NCI-H82 (cell line): ENCODE results near the gene CHN2.

Experiments
- DNase-seq: peaks from one replicate; lab custom pipeline; 2025; lab: John Stamatoyannopoulos, UW

The CHN2 gene

GRCh38 chr7:29335188-29336083 is 140.9 kb downstream of the CHN2 start:
- no peak for DNase-seq

- no peak for DNase-seq
Observed at GRCh38 chr7:29337546-29338116, 143.1 kb downstream of the CHN2 start.

DNA sequence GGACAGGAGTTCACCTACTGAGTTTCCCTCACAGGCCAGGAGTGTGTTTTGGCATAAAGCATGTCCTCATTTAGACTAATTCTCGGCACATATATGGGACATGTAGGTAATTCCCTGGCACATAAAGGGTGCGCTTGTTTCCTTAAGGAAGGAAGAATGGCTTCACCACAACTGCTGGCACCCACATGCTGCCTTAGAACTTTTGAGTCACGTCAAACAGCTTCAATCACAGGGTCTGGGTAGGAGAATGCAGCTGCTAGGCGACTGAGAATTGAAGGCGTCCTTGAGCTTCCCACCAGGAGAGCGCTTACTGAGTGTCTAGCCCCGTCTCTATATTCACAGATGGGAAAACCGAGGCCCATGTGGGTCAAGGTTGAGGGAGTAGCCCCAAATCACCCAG is 146.1 kb downstream of the CHN2 start:
- DNase-seq: no peak

- DNase-seq: no peak
Observed at GRCh38 chr7:29341156-29341555, 146.6 kb downstream of the CHN2 start.

DNA sequence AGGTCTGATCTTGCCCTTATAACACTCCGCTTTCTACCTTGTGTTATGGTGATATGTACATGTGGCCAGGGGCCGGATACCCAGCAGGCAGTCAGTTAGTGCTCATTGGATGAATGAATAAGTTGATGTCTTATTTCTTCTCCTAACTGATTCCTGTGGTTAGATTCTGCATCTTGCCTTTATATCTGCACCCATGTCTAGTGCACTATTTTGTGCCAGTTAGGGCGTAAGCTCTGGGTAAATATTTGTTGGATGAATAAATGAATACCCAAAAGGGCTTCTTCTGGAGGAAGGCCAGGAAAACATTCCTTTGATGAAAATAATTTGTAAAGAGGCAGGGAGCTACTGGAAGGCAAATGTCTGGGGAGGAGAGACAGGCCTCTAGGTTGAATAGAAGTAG is 148.2 kb downstream of the CHN2 start:
- no peak for DNase-seq

GRCh38 chr7:29343399-29343798 is 148.8 kb downstream of the CHN2 start:
- no peak for DNase-seq

DNA sequence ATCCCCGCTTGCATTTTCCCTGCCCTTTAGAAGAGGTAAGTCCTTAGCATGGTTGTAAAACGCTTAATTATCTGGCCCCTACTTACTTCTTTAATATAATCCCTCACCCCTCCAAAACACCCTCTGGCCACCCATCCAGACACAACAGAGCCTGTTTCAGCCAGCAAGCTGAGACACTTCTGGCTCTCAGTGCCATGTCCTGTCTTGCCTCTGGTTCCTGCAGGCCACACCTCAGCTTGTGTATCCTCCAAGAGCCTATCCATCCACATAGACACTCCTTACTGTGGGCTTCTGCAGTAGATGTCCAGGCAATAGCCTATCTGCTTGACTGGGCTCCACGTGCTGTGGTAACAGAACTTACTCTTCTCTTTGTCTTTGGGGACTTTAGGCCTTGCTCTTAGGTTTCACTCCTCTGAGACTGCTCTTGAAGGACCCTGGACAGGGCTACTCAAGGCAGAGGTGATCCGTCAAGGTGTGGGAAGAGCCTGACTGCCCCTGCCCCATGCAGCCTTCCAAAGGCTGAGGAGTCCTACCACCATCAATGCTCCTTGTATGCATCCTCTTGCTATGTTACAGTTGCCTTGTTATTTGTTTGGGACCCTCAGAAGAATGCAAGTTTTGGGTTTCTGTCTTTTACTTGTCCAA is 149.9 kb downstream of the CHN2 start:
- DNase-seq: no peak

GRCh38 chr7:29345590-29345989 is 151.0 kb downstream of the CHN2 start:
- DNase-seq: peak; percentile 70

DNA sequence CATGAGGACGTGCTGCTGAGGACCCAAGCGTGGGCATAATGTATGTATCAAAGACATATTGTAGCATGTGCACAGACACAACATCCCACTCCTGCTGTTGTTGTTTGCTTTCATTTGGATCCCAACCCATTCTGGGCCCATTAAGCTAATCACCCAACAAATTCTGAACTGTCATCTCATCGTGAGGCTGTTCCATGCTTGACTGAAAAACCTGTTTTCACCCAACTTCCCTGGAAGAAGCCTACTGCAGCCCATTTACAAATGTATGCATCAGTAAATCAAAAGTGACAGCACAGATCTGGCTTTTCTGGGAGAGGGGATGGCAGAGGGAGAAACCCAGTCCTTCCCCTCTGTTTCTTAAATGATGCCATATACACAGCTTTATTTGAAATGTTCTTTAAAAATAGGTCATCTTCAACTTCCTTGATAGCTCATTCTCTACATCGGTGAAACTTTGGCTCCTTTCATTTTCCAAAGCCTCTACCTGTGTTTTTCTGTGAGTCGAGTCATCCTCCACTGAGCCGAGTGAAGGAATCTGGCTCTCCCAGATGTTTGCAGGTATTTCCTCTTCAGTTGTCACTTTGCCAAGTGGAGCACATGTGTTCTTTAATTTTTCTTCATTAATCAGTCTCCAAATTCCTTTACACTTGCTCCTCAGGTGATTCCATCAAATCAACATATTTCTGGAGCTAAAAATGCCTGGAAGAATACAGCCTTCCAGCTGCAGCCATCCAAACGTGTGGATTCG is 151.8 kb downstream of the CHN2 start:
- DNase-seq: no peak

- no peak for DNase-seq
Observed at GRCh38 chr7:29349362-29349761, 154.8 kb downstream of the CHN2 start.

DNA sequence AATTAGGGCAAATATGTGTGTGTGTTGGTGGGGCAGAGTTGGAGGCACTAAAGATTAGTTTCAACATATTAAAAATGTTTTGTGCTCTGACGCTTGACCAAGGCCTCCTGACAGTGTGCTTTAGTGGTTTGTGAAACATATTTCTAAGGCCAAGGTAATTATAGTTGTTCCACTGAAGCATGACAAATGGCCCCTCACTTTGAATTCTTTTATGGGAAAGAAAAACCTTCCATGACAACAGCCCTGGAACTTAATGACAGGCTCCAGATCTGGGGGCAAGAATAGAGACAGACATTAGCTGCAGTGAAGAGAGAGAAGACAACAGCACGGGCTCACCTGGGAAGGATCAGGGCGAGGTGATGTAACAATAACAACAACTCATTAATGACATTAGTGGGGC is 155.8 kb downstream of the CHN2 start:
- no peak for DNase-seq

- no peak for DNase-seq
Observed at GRCh38 chr7:29352041-29352440, 157.5 kb downstream of the CHN2 start.

DNA sequence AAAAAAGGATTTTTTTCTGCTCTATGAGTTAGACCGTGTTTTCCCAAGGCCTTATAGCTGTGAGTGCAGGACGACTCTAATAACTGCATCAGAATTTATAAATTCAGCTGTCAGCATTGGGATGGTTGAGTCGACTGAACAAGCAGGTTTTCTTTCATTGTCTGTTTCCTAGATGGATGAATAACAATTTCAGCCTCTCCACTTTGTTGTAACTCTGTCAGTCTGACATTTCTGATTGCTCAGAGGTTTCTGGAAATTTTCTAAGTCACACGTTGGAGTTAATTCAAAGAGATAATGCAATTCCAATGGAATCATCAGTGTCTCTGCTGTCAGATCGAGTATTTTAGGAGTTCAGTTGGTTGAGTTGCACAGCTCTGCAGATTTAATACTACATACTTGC is 159.2 kb downstream of the CHN2 start:
- DNase-seq: no peak

DNA sequence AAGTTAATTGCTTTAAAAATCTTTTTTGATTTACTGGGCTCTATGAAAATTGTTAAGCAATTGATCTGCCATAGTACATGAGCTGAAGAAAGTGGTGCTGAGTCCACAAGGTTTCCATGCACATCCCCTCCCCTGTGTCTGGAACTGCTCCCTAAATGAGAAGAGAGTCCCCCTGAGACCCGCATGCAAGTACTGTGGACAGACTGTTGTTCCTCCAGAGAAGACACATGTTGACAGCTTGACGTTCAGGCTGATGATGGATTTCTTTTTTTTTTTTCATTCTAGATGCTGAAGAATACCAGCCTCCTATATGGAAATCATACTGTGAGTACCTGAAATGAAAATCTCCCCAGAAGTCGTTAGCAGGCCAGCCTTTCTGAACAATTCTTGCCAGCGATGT is 159.8 kb downstream of the CHN2 start:
- DNase-seq: peak; percentile 25

GRCh38 chr7:29355388-29355787 is 160.8 kb downstream of the CHN2 start:
- DNase-seq: no peak

- no peak for DNase-seq
Observed at GRCh38 chr7:29356631-29357030, 162.1 kb downstream of the CHN2 start.

DNA sequence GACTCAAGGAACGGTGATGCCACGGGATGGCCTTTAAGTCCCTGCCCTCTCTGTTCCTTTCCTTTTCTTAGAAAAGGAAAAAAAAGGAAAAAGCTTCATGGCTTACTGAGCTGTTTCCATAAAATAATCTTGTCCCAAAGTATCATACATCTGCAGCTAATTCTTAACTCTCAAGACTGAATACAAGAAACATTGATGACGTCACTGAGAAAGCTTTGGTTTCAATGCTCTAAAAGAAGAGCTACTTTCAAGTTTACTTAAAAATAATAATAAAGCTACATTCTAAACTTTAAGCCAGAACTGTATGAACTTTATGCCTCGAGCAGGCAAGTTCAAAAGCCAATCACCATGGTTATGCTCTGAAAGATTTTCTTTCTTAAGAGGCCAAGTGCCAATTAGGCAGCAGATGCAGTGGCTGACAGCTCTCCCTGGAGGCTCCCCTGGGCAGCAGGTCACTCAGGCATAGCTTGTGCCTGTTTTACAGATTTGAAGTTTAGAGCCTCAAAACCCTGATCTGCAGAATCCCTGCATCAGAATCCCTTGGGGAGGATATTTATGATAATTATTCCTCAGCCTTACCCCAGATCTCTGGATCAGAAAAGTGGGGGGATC is 165.0 kb downstream of the CHN2 start:
- peak; percentile 25 for DNase-seq

DNA sequence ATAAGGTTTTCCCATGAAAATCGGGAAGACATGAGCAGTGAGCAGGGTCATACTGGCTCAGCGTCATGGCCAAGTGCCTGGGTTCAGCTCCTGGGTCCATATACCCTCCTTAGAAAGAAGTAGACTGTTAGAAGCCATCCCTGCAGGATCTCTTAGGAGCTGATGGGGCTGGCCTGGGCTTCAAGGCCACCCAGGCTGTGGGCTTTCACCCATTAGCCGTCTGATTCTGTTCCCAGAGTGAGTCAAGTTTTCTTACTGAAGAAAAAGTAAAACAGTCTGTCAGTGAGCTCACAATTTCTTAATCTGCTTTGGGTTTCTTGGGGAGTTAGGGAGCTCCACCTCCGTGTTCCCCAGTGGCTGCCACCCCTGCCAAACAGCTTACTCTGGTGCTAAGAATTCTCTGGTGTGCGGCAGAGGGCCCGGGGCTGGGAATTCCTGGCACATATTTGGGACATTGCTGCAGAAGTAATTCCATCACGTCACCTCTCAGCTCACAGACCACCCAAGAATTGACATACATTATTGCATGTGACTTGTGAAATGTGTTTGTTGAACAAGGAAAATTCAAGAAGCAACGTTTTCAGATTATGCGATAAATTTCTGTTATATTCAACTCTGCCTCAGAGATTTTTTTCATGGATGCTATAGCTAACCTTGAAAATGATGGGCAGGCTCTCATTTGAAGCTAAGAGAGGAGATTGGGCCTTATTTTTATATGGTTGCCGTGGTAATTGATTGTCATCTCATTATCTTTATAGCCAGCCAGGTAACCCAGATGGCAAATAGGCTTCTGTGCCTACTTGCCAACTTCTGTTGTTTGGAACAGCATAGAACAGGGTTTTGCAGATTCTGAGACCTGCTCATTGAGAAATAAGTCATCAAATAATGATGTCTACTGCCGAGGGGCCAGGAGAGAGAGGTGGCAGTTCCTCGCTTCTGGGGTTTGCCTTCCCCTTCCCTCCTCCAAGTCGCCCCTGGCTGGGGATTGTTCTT is 166.4 kb downstream of the CHN2 start:
- DNase-seq: no peak

GRCh38 chr7:29362380-29362779 is 167.8 kb downstream of the CHN2 start:
- DNase-seq: no peak

- no peak for DNase-seq
Observed at GRCh38 chr7:29363636-29364425, 169.3 kb downstream of the CHN2 start.
